ENCODE data around the gene SI. TPM values are rescaled to one million over a fixed set of nuclear protein-coding genes. Genes with fewer than 3 reads are reported as not detected.

Gene SI
- total RNA-seq (77.3 and 78.4 TPM in 2 replicates), polyA plus RNA-seq (7.5 and 8.2 TPM in 2 replicates)

GRCh38 chr3:165078293-165078692 lies at the start of gene SI:
SI (minus strand) TSS chr3:165078496; CDS start chr3:165076012, 2,484 bp downstream.
- Histone ChIP-seq H3K9me2 (replicated peaks; ENCODE audit: insufficient read depth) (no peaks in the 10 kb centered on the region), H3K9me3 (ENCODE audit: low read depth) (no peaks in the 10 kb centered on the region), H3K36me3 (replicated peaks; ENCODE audit: insufficient read depth, low read depth) (no peaks in the 10 kb centered on the region), H3K27ac (no peak within 1 kb of the TSS), H3K4me1 (ENCODE audit: insufficient read depth) (no peaks in the 10 kb centered on the region), H3K4me3 (peak within 1 kb of the TSS; percentile 10), H4K20me1 (ENCODE audit: insufficient read depth, poor library complexity, severe bottlenecking) (no peaks in the 10 kb centered on the region), H3K79me2 (peaks cover 22% of the 10 kb centered on the region), H3K27me3 (no peaks in the 10 kb centered on the region), H3K4me2 (peak within 1 kb of the TSS; percentile 65), H2AFZ (no peak within 1 kb of the TSS)
- no peak for TF ChIP-seq CTCF (IDR thresholded peaks at IDR 0.05; ENCODE audit: poor library complexity)
- TF ChIP-seq EZH2phosphoT487 (IDR thresholded peaks at IDR 0.05; ENCODE audit: low read depth, severe bottlenecking, unreplicated experiment): no peak
- TF ChIP-seq EZH2 (IDR thresholded peaks at IDR 0.05; ENCODE audit: borderline replicate concordance): no peak
- peak; percentile 8 for DNase-seq (ENCODE audit: low spot score)

- Histone ChIP-seq H3K9me3 (ENCODE audit: low read depth) (no peaks in the 10 kb centered on the region), H4K20me1 (ENCODE audit: insufficient read depth, poor library complexity, severe bottlenecking) (no peaks in the 10 kb centered on the region), H3K4me2 (no peak overlapping the region), H3K27ac (no peak overlapping the region), H2AFZ (peak overlapping the region; percentile 28), H3K9me2 (replicated peaks; ENCODE audit: insufficient read depth) (no peaks in the 10 kb centered on the region), H3K27me3 (no peaks in the 10 kb centered on the region), H3K4me3 (no peak overlapping the region), H3K36me3 (replicated peaks; ENCODE audit: insufficient read depth, low read depth) (no peaks in the 10 kb centered on the region), H3K79me2 (no peaks in the 10 kb centered on the region), H3K4me1 (ENCODE audit: insufficient read depth) (no peaks in the 10 kb centered on the region)
- TF ChIP-seq CTCF (IDR thresholded peaks at IDR 0.05; ENCODE audit: poor library complexity) (no peak), EZH2phosphoT487 (IDR thresholded peaks at IDR 0.05; ENCODE audit: low read depth, severe bottlenecking, unreplicated experiment) (no peak)
- DNase-seq (ENCODE audit: low spot score): no peak
Observed at GRCh38 chr3:165125836-165126235, 47.5 kb upstream of the SI start.

- Histone ChIP-seq H3K36me3 (replicated peaks; ENCODE audit: insufficient read depth, low read depth) (no peaks in the 10 kb centered on the region), H3K9me2 (replicated peaks; ENCODE audit: insufficient read depth) (no peaks in the 10 kb centered on the region), H3K27ac (no peak overlapping the region), H3K4me3 (no peak overlapping the region), H3K79me2 (no peaks in the 10 kb centered on the region), H3K4me2 (no peak overlapping the region), H4K20me1 (ENCODE audit: insufficient read depth, poor library complexity, severe bottlenecking) (no peaks in the 10 kb centered on the region), H3K9me3 (ENCODE audit: low read depth) (peaks cover 5% of the 10 kb centered on the region), H3K4me1 (ENCODE audit: insufficient read depth) (no peaks in the 10 kb centered on the region), H2AFZ (no peak overlapping the region), H3K27me3 (no peaks in the 10 kb centered on the region)
- TF ChIP-seq EZH2 (IDR thresholded peaks at IDR 0.05; ENCODE audit: borderline replicate concordance) (no peak), CTCF (IDR thresholded peaks at IDR 0.05; ENCODE audit: poor library complexity) (no peak), EZH2phosphoT487 (IDR thresholded peaks at IDR 0.05; ENCODE audit: low read depth, severe bottlenecking, unreplicated experiment) (no peak)
- DNase-seq (ENCODE audit: low spot score): no peak
- 34% methylated on average over 1 of the region's 1 CpG for WGBS (ENCODE audit: low lambda C conversion rate, missing lambda C conversion rate)
Observed at GRCh38 chr3:165111401-165111800, 33.1 kb upstream of the SI start.

GRCh38 chr3:165103616-165104015 lies 25.3 kb upstream of the SI start:
- Histone ChIP-seq H3K79me2 (no peaks in the 10 kb centered on the region), H3K27me3 (no peaks in the 10 kb centered on the region), H3K4me1 (ENCODE audit: insufficient read depth) (no peaks in the 10 kb centered on the region), H3K36me3 (replicated peaks; ENCODE audit: insufficient read depth, low read depth) (no peaks in the 10 kb centered on the region), H3K9me2 (replicated peaks; ENCODE audit: insufficient read depth) (no peaks in the 10 kb centered on the region), H3K4me2 (no peak overlapping the region), H4K20me1 (ENCODE audit: insufficient read depth, poor library complexity, severe bottlenecking) (no peaks in the 10 kb centered on the region), H3K4me3 (no peak overlapping the region), H3K27ac (no peak overlapping the region), H2AFZ (no peak overlapping the region), H3K9me3 (ENCODE audit: low read depth) (peaks cover 5% of the 10 kb centered on the region)
- DNase-seq (ENCODE audit: low spot score): no peak
- 78% methylated on average over 1 of the region's 1 CpG for WGBS (ENCODE audit: low lambda C conversion rate, missing lambda C conversion rate)
- TF ChIP-seq EZH2 (IDR thresholded peaks at IDR 0.05; ENCODE audit: borderline replicate concordance) (no peak), CTCF (IDR thresholded peaks at IDR 0.05; ENCODE audit: poor library complexity) (no peak), EZH2phosphoT487 (IDR thresholded peaks at IDR 0.05; ENCODE audit: low read depth, severe bottlenecking, unreplicated experiment) (no peak)

All from hepatocyte (in vitro differentiated cells).